ENCODE data around the gene TM9SF2. TPM values are rescaled to one million over a fixed set of nuclear protein-coding genes. Genes with fewer than 3 reads are reported as not detected.
A peak's percentile ranks its signal among the peaks of the same experiment; 100 is the strongest.
"Not testable (repeated sequence)": the region's sequence is repeated elsewhere in the genome, so short reads cannot be mapped to it uniquely, and the experiment has no call there.

TM9SF2 gene
- total RNA-seq, 1 donor from 2014 or later: 128 TPM

- no peaks in the 10 kb centered on the region for H3K27me3 Mint-ChIP-seq (ENCODE audit: unreplicated experiment)
- no peak overlapping the region for H3K4me3 Mint-ChIP-seq (ENCODE audit: unreplicated experiment)
- no peak for TF ChIP-seq CTCF (IDR thresholded peaks at IDR 0.05; ENCODE audit: unreplicated experiment)
- H3K4me1 Mint-ChIP-seq (ENCODE audit: unreplicated experiment): peaks cover 10% of the 10 kb centered on the region
- no peaks in the 10 kb centered on the region for H3K9me3 Mint-ChIP-seq (ENCODE audit: unreplicated experiment)
- no peak overlapping the region for H3K27ac Mint-ChIP-seq (ENCODE audit: unreplicated experiment)
- no peaks in the 10 kb centered on the region for H3K36me3 Mint-ChIP-seq (ENCODE audit: low read depth, unreplicated experiment)
- no peak for DNase-seq (ENCODE audit: low spot score)
Measured at GRCh38 chr13:99477493-99477892, 23.8 kb upstream of the TM9SF2 start.

GRCh38 chr13:99481366-99481765, 19.9 kb upstream of the TM9SF2 start:
- no peak overlapping the region for H3K27ac Mint-ChIP-seq (ENCODE audit: unreplicated experiment)
- peaks cover 10% of the 10 kb centered on the region for H3K4me1 Mint-ChIP-seq (ENCODE audit: unreplicated experiment)
- no peaks in the 10 kb centered on the region for H3K36me3 Mint-ChIP-seq (ENCODE audit: low read depth, unreplicated experiment)
- no peak overlapping the region for H3K4me3 Mint-ChIP-seq (ENCODE audit: unreplicated experiment)
- H3K9me3 Mint-ChIP-seq (ENCODE audit: unreplicated experiment): no peaks in the 10 kb centered on the region
- no peak for TF ChIP-seq CTCF (IDR thresholded peaks at IDR 0.05; ENCODE audit: unreplicated experiment)
- no peak for DNase-seq (ENCODE audit: low spot score)
- no peaks in the 10 kb centered on the region for H3K27me3 Mint-ChIP-seq (ENCODE audit: unreplicated experiment)

GRCh38 chr13:99484473-99484872, 16.8 kb upstream of the TM9SF2 start:
- Mint-ChIP-seq H3K27ac (ENCODE audit: unreplicated experiment) (no peak overlapping the region), H3K4me1 (ENCODE audit: unreplicated experiment) (no peaks in the 10 kb centered on the region), H3K27me3 (ENCODE audit: unreplicated experiment) (no peaks in the 10 kb centered on the region), H3K9me3 (ENCODE audit: unreplicated experiment) (no peaks in the 10 kb centered on the region), H3K36me3 (ENCODE audit: low read depth, unreplicated experiment) (no peaks in the 10 kb centered on the region), H3K4me3 (ENCODE audit: unreplicated experiment) (no peak overlapping the region)
- no peak for DNase-seq (ENCODE audit: low spot score)
- no peak for TF ChIP-seq CTCF (IDR thresholded peaks at IDR 0.05; ENCODE audit: unreplicated experiment)

- H3K36me3 Mint-ChIP-seq (ENCODE audit: low read depth, unreplicated experiment): no peaks in the 10 kb centered on the region
- TF ChIP-seq CTCF (IDR thresholded peaks at IDR 0.05; ENCODE audit: unreplicated experiment): no peak
- no peak overlapping the region for H3K27ac Mint-ChIP-seq (ENCODE audit: unreplicated experiment)
- no peak for DNase-seq (ENCODE audit: low spot score)
- no peaks in the 10 kb centered on the region for H3K9me3 Mint-ChIP-seq (ENCODE audit: unreplicated experiment)
- H3K4me1 Mint-ChIP-seq (ENCODE audit: unreplicated experiment): no peaks in the 10 kb centered on the region
- H3K27me3 Mint-ChIP-seq (ENCODE audit: unreplicated experiment): no peaks in the 10 kb centered on the region
- H3K4me3 Mint-ChIP-seq (ENCODE audit: unreplicated experiment): no peak overlapping the region
Measured at GRCh38 chr13:99486996-99487395, 14.3 kb upstream of the TM9SF2 start.

GRCh38 chr13:99489028-99489427, 12.2 kb upstream of the TM9SF2 start:
- no peak overlapping the region for H3K27ac Mint-ChIP-seq (ENCODE audit: unreplicated experiment)
- no peak overlapping the region for H3K4me3 Mint-ChIP-seq (ENCODE audit: unreplicated experiment)
- H3K9me3 Mint-ChIP-seq (ENCODE audit: unreplicated experiment): no peaks in the 10 kb centered on the region
- no peaks in the 10 kb centered on the region for H3K4me1 Mint-ChIP-seq (ENCODE audit: unreplicated experiment)
- H3K27me3 Mint-ChIP-seq (ENCODE audit: unreplicated experiment): peaks cover 2% of the 10 kb centered on the region
- DNase-seq (ENCODE audit: low spot score): no peak
- H3K36me3 Mint-ChIP-seq (ENCODE audit: low read depth, unreplicated experiment): peaks cover 3% of the 10 kb centered on the region
- TF ChIP-seq CTCF (IDR thresholded peaks at IDR 0.05; ENCODE audit: unreplicated experiment): no peak

GRCh38 chr13:99491750-99492149, 9.5 kb upstream of the TM9SF2 start:
- DNase-seq (ENCODE audit: low spot score); H3K4me1 Mint-ChIP-seq (ENCODE audit: unreplicated experiment); H3K27ac Mint-ChIP-seq (ENCODE audit: unreplicated experiment); H3K36me3 Mint-ChIP-seq (ENCODE audit: low read depth, unreplicated experiment); H3K27me3 Mint-ChIP-seq (ENCODE audit: unreplicated experiment); H3K9me3 Mint-ChIP-seq (ENCODE audit: unreplicated experiment): not testable (repeated sequence)
- H3K4me3 Mint-ChIP-seq (ENCODE audit: unreplicated experiment): peak overlapping the region; percentile 56

Measured in endothelial cell (in vitro differentiated cells).